ENCODE data around the gene ANKRD65.

- TF ChIP-seq CTCF (IDR thresholded peaks at IDR 0.05; ENCODE audit: insufficient read depth, low read depth, low read length) (no peak), EZH2 (IDR thresholded peaks at IDR 0.05; ENCODE audit: insufficient read depth, low read length) (no peak)
Measured at GRCh38 chr1:1460540-1461130, 39.6 kb upstream of the ANKRD65 start.

Data from astrocyte (in vitro differentiated cells and primary cell).